ENCODE measurements around the gene LRMDA. TPM values are rescaled to one million over a fixed set of nuclear protein-coding genes. Genes with fewer than 3 reads are reported as not detected.

Gene LRMDA
- total and polyA plus RNA-seq, 10 of the 15 experiments (the other 5 are each of a cell fraction or from before 2014, with no cell fraction given), result 0.07 to 0.54 (median 0.29) TPM; not detected in 4

DNA sequence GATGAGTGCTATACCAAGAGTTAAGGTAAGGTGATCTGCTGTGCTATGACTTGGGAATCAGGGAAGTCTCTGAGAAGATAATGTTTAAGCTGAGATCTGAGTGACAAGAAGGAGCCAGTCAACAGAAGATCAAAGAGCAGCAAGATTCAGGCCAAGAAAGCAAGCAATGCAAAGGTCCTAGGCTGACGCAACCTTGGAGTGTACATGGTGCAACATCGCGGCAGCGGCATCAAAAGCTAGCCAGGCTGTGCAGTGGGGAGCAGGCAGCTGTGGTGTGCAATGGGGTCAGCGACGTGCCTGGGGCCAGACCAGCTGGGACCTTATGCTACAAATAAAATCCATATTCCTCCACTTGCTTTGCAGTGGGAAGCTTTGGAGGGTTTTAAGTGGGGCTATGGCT lies 324.1 kb downstream of the LRMDA start:
- RAD21 ChIA-PET (ENCODE audit: unreplicated experiment), result no interaction called here
- Histone ChIP-seq H3K4me3 (no peak overlapping the region), H3K27me3 (replicated peaks in 1 of 2; ENCODE audit: control insufficient read depth in 2 of 2, insufficient read depth in 2 of 2, low read length in 1 of 2) (peaks cover 0 to 2% of the 10 kb centered on the region in 2 experiments; a peak in 1 of 4 replicates), H3K4me1 (ENCODE audit: control insufficient read depth, insufficient read depth, low read length) (no peaks in the 10 kb centered on the region), H3K9ac (ENCODE audit: control insufficient read depth, insufficient read depth, low read length) (no peak overlapping the region), H2AFZ (ENCODE audit: control insufficient read depth, low read depth, low read length) (no peak overlapping the region), H3K36me3 (ENCODE audit: control insufficient read depth in 2 of 2, insufficient read depth in 2 of 2, low read length in 1 of 2) (no peaks in the 10 kb centered on the region), H3K27ac (ENCODE audit: control insufficient read depth, insufficient read depth) (no peak overlapping the region), H4K20me1 (ENCODE audit: control insufficient read depth, insufficient read depth) (no peaks in the 10 kb centered on the region), H3K79me2 (ENCODE audit: control insufficient read depth, insufficient read depth, low read length) (no peaks in the 10 kb centered on the region), H3K9me3 (replicated peaks; ENCODE audit: control insufficient read depth, insufficient read depth, low read length) (no peaks in the 10 kb centered on the region), H3K4me2 (ENCODE audit: control insufficient read depth, insufficient read depth) (no peak overlapping the region)
- WGBS (ENCODE audit: insufficient coverage, insufficient replicate concordance, low lambda C conversion rate, missing lambda C conversion rate), result 62% methylated on average over 6 of the region's 6 CpGs
- in situ Hi-C loops (cut with MboI), result no loop called here
- CTCF ChIA-PET, result no interaction called here
- ATAC-seq (no peak), DNase-seq (ENCODE audit: low read depth, low spot score) (no peak), FAIRE-seq (no peak)
- POLR2A ChIA-PET, result no interaction called here
- intact Hi-C loops (cut with micrococcal nuclease; ENCODE audit: unreplicated experiment), result no loop called here
- SMC1A ChIA-PET (ENCODE audit: uncharacterized antibody, unreplicated experiment), result interaction anchor here (0.9 to 1.8 kb wide), 4 partner anchors 8 to 238 kb away, joined by 3 to 6 read pairs (median 4); no protein-coding TSS in a partner anchor
- no TSS peak for BruUV-seq (replicated peaks)
- TF ChIP-seq ZZZ3 (IDR thresholded peaks at IDR 0.05; ENCODE audit: control insufficient read depth, insufficient read length, low read depth) (no peak), FOS (IDR thresholded peaks at IDR 0.05; ENCODE audit: borderline replicate concordance, extremely low read depth, insufficient read length) (no peak), CEBPB (IDR thresholded peaks at IDR 0.05; ENCODE audit: borderline replicate concordance in 1 of 2, low read depth in 2 of 2, low read length in 2 of 2) (no peak), SUPT20H (IDR thresholded peaks at IDR 0.05; ENCODE audit: borderline replicate concordance, control insufficient read depth, low read depth, low read length) (no peak), RFX5 (IDR thresholded peaks at IDR 0.05; ENCODE audit: low read depth, low read length) (no peak), BHLHE40 (IDR thresholded peaks at IDR 0.05; ENCODE audit: borderline replicate concordance in 1 of 2, low read depth in 2 of 2, low read length in 1 of 2) (no peak), NFIC (IDR thresholded peaks at IDR 0.05; ENCODE audit: low read depth, low read length) (no peak), EGR1 (IDR thresholded peaks at IDR 0.05; ENCODE audit: borderline replicate concordance in 1 of 2, low read depth in 2 of 2, low read length in 2 of 2) (no peak), REST (IDR thresholded peaks at IDR 0.05; ENCODE audit: low read depth, low read length) (no peak), MTA2 (IDR thresholded peaks at IDR 0.05; ENCODE audit: low read depth) (no peak), FOXM1 (IDR thresholded peaks at IDR 0.05; ENCODE audit: low read depth, low read length) (no peak), NFYA (IDR thresholded peaks at IDR 0.05; ENCODE audit: borderline replicate concordance, low read depth, low read length) (no peak), ZNF384 (IDR thresholded peaks at IDR 0.05; ENCODE audit: borderline replicate concordance, low read depth, low read length) (no peak), POLR2AphosphoS5 (IDR thresholded peaks at IDR 0.05; ENCODE audit: low read length) (no peak), NFXL1 (IDR thresholded peaks at IDR 0.05; ENCODE audit: borderline replicate concordance) (no peak), ETV6 (conservative IDR thresholded peaks at IDR 0.05 in 1 of 2, IDR thresholded peaks at IDR 0.05 in 1 of 2; ENCODE audit: borderline replicate concordance in 1 of 2, low read depth in 1 of 2) (no peak), ZNF592 (IDR thresholded peaks at IDR 0.05) (no peak)

Measured in GM12878 (cell line).